Stimulated activated CD4-positive, alpha-beta T cell treated with anti-CD3 and anti-CD28 coated beads, Interleukin-4, amount 100 ng/mL, for 24 hours (primary cell): ENCODE results near the gene KDSR.
A peak's percentile ranks its signal among the peaks of the same experiment; 100 is the strongest.
"Not testable (repeated sequence)": the region's sequence is repeated elsewhere in the genome, so short reads cannot be mapped to it uniquely, and the experiment has no call there.

Experiments
- DNase-seq: peaks from one replicate; pipeline ENCODE4 v3.0.0-alpha.2; 2020

Gene KDSR

DNA sequence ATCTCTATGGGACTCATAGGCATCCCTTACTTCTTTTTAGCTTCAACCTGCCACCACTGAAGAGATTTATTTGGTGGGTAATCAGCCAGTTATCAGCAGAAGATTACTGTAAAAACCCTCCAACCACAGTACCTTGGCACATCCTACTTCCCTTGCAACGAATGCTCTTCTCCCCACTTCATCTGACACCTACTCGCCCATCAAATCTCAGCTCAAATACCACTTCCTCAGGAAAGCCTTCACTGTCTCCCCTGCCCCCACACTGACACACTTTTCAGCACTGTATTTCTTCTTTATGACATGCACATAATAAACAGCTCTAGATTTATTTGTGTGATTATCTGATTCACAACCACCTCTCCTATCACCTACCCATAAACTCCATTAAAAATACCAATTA, 3.1 kb downstream of the KDSR start:
- peak; percentile 17 for DNase-seq

DNA sequence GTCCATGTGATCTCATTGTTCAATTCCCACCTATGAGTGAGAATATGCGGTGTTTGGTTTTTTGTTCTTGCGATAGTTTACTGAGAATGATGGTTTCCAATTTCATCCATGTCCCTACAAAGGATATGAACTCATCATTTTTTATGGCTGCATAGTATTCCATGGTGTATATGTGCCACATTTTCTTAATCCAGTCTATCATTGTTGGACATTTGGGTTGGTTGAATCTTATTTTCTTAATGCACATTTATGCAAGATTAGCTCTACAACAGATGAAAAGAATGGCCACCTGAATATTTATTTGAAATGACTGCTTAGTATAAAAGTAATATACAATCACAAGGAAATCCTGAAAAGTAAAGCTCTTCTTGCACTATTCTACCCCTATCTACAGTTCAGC, 3.6 kb downstream of the KDSR start:
- DNase-seq: not testable (repeated sequence)

DNA sequence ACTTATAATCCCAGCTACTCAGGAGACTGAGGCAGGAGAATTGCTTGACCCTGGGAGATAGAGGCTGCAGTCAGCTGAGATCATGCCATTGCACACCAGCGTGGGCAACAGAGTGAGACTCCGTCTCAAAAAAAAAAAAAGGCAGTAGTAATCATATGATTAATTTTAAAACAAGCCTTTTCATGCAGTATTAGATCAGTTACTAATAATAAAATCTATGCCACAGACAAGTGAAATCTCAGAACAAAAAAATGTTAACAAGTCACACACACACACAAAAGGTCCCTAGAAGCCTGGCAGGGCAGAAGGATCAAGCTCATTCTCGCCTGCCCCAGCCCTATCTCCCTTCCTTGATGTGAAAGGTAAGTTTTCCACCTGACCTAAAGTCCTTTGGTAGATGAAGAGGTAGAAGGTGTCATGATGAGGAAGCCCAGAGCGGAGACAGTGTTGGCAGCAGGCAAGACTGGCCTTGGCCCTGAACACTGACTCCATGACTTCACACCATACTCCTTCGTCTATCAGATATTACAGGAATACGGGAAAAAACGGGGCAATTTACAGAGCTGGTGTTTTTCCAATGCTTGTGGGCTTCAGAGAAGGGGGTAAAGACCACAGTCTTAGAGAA, 10.6 kb downstream of the KDSR start:
- DNase-seq: no peak

DNA sequence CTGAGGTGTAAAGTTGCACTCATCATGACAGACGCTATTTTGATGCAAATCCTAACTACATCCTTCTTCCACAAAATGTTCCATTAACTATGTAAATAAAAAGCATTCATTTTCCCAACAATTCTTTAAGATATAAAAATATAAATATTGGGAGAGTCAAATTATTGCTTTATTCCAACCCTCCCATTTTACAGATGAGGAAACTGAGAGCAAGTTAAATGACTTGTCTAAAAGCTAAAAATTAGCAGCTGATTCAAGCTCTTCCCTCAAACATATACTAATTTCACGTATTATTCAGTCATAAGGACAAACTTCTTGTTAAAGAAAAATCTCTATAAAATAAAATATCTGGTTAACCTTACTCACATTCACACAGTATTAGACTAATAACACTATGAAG, 16.8 kb downstream of the KDSR start:
- DNase-seq: no peak

DNA sequence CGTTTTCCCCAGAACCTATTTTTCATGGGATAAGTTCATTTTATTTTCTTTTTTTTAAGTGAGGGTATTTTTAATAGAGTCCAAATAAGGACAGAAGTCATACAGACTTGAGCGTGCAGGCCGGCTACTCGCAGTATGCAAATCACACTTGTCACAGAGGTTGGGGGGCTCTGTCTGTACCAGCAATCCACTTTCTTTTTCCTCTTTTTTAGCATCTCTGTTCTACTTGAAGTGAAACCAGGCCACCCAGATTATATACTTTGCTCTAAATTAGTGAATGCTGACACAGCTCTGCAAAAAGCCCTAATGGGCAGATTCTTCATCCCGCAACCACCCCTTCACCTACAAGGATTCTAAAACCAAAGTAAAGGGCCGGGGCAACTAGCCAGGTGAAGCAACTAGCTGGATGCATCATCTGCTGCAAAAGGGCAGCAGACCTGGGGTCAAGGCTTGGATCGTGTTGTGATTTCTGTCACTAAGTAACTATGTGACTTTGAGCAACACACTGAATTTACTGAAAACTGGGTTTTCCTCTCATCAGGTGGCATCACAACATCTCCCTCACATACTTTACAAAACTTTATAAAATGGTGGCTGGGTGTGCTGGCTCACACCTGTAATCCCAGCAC, 18.4 kb downstream of the KDSR start:
- no peak for DNase-seq

DNA sequence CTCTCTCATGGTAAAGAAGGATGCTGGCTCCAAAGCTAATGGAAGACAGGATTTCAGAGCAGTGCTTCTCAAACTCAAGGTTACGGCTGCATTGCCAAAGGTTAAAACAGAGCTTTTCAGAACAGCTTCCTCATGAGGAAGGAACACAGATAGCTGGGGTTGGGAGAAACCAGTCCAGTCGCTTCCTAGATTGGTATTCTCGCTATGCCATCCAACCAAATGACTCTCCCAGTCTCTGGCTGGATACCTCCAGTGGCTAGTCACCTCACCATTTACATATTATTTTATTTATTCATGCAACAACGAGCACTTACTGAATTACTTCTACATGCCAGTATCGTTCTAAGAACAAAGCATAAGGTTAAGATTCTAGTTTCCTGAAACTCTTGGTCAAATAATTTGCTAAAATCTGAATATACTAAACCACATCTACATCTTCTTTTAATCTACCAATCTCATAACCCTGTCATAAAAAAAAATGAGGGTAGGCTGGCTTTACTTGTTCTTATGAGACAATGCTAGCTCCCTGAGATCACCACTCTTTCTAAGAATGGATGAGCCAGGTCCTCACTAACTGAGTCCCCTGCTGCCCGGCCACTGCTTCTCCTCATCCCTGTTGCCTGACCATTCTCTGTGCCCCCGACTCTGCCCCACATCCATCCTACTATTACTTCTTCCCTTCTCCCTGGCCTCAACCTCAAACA, 20.4 kb downstream of the KDSR start:
- no peak for DNase-seq

DNA sequence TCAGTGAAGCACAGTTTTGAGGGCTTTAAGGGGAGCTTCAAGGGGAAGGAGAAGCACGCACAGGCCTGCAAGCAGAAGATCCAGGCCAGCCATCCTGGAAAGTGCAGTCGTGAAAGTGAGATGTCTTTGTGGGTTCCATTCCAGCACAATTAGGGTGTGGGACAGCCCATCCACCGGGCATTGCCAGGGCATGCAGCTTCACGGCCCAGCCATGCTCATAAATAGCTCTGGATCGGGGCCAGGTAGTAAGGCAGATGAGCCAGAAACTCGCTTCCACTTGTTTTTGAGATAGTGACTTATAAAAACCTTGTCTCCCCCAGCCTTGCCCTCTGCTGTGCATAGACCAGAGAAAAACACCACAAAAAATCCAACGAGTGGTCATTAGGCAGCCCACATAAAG, 21.0 kb downstream of the KDSR start:
- no peak for DNase-seq

DNA sequence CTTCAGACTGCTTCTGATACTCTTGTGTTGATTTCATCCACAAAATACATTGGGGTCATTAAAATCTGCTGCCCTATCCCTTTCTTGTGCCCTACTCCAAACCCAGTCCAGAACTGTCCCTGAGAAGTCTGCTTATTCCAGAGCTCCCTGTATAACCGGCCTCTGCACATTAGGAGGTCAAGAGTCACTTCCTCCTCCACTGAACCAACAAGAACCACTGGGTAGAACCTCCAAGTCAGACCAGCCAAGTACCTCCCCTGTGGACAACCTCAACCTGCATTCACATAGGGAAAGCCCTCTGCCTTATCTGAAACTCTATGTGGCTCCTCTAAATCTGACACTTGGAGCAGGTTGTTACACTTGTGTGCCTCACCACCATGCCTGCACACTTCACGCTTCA, 22.1 kb downstream of the KDSR start:
- no peak for DNase-seq

DNA sequence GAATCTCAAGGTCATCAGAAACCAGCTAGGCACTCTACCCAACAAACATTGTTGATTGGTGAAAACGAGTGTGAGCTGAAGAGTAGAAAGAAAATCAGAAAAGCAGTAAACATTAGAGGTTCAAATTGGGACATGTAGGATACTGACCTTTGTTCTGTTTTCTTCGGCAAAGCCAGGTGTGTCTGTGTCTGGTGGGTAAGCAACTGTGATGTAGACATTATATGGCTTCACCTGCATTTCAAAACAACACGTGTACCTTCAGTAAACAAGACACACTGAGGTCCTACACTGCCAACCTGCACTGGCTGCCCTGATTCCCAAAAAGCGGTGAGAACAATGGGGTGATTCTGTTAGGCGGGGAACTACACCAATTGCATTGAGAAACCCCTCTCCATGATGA, 22.7 kb downstream of the KDSR start:
- DNase-seq: no peak

DNA sequence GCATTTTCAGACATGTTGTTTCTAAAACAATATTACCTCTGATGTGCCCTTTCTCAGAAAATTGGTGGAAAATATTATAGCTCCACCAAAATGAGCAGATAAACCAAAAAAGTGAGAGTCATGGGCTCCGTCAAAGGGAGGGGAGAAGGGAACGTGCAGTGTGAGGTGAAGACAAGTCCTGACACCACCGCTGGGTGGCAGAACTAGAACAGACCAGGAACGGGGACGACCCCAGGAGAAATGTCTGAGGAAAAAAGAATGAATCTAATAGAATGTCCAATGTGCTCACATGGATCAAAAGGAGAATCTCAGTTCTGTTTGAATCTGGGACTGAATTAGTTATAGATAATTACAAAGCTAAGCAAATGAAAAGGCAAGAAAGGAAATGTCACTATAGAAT, 24.8 kb downstream of the KDSR start:
- peak; percentile 14 for DNase-seq

DNA sequence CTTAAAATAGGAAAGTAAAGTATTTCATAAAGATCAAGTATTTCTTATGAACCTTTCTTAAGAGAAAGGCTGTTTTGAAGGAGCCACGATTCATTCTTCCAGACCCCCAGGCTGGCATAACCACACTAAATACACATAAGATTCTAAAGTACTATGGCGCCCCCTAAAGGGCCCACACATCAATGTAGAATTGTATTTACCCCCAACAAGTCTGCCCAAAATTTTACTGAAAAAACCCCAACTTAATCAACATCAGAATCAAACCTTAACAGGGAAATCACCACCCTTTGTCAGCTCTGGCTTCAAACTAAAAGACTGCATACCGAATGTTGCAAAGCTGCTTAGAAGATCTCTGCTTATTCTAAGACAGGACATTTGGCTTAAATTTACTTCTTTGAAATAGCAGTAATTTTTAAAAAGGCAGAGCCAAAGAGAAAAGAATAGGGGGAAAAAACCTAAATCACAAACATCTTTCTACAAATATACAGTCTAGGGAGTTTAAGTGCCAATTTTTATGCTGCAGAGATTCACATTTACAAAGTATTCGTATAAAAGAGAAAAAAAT, 27.0 kb downstream of the KDSR start:
- DNase-seq: peak; percentile 55

DNA sequence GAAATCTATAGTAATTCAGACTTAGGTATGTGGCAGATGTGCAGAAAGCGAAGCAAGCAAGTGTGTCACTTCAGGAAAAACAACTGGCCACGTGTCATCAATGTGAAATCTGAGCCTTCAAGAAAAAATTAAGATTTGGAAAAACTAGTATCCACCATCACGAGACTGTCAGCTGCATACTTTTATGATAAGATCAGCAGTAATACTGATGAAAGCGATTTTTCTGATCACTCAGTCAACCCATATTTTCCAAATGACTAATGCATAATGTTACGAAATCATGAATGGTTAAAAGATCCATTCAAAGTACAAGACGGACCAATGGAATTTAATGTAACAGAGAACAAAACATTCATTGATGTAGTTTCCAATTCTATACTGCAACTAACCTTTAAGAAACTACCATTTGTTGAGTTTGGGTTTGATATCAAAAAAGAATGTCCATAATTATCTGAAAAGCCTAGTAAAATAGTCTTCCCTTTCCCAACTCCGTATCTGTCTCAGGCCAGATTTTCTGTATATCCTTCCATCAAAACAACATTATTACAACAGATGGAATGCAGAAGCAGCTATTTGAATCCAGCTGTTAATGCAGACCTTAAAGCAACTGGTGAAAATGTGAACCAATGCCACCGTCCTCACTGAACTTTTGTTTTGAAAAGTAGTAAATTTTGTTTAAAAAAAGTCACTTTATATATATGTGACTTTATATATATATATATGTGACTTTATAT, 30.5 kb downstream of the KDSR start:
- DNase-seq: no peak

DNA sequence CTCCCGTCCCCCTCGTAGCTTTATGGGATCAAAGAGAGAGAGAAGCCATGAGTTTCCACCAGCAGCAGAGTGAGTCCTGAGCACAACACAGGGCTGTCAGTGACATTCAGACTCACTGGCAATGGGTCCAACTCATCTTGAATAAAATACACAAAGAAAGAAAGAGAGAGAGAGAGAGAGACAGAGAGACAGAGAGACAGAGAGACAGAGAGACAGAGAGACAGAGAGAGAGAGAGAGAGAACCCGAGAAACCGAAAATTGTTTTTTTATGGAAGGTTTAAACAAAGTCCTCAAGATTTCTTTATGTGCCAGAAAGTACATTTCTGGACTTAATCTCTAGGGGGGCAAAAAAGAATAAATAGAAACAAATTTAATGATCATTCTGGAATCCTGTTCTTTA, 35.9 kb downstream of the KDSR start:
- no peak for DNase-seq

DNA sequence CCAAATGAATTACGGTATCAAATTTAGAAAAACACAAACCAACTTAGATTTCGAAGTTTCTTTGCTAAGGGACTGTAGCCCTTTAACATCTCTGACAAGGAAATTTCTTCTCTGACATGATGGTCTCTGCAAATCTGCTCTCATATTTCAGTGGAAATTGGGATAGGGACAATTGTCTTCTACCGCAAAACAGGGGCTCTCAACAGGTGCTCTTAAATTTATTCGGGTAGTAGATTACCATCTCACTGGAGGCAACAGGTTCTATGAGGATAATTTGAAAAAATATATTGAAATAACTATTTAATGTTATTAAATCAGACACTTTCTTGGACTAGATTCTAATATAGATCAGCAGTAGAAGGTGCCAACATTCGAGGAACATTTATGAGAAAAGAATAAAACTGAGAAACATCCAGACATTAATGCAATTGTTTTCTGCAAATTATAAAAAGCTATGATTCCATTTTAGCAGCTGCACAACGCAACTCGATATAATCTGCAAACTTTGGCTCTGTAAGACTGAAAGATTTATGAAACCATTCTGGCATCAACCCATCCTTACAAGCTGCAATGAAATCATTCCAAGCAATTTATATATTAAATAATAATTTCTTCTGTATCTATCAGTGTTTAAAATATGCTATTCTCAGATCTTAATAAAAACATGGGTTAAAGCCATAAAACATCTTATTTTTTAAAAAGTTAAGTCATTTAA, 37.4 kb downstream of the KDSR start:
- no peak for DNase-seq

DNA sequence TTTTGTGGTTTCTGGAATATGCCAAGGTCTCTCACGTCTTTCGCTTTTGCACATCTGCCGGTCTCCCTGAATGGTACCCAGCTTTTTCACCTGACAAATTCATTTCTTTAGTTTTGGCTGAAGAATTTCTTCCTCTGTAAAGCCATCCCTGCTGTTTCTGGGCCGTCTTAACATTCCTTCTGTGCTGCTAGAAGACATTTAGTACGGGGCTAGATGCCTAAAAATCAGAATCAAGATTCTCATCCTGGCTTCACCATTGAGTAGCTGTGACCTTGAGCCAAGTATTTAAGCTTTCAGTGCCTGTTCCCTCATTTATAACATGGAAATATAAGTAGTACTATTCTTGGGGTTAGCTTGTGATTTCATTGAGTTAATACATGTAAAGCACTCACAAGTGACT, 41.0 kb downstream of the KDSR start:
- DNase-seq: no peak

DNA sequence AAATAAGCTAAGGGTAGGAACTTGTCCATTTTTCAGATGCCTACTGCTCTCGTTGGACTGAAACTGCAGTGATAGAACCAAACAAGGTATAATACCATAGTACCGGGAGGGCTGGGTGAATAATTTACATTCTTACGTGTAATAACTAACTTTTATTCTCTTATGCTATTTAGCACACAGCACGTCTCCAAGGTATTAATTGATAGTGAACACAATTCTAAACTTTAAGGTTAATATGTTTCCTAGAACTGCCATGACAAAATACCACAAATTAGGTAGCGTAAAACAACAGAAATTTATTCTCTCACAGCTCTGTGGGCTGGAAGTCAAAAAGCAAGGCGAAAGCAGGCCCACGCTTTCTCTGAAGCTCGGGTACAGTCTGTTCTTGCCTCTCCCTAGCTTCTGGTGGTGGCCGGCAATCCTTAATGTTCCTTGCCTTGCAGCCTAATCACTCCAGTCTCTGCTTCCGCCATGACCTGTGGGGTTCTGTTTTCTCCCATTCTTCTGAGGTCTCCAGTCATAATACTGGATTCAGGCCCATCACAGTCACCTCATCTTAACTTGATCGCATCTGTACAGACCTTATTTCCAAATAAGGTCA, 41.8 kb downstream of the KDSR start:
- DNase-seq: no peak

DNA sequence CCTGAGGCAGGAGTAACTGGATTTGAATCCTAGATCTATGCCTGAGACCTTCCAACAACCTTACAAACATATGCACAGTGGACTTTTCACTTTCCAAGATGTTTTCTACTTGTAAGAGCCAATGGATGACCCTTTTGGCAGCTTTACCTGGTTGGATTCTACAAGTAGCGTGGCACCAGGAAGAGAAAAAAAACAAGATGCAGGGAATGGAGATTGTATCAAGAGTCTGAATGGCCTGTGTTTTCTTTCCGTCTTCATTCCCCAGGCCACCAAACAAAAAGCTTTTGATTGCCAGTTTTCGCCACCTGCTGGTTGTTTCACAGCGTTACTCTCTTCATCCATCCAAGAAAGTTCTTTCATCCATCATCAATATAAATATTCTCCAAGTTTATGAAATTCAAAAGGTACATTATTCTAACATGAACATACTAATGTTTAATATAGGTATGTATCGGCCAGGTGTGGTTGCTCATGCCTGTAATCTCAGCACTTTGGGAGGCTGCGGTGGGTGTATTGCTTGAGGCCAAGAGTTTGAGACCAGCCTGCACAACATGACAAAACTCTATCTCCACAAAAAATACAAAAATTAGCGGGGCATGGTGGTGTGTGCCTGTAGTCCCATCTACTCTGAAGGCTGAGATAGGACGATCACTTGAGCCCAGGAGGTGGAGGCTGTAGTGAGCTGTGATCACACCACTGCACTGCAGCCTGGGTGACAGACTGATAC, 43.9 kb downstream of the KDSR start:
- DNase-seq: peak; percentile 67

DNA sequence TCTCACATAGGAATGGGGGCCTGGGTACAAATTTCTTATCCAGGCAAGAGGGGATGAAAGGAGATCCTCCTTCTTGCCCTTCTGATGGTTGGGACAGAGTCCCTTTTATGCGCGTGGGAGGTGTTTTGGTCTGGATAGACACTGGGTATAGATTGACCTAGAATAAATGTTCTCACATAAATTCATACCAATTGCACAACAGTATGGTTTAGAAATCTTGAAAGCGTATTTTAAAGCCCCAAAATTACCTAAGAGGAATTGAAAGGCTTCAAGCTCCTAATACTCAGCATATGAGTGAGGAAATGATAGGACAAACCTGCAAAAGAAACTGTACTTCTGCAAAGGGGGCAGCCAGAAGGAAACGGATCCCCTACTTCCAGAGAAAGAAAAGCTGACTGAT, 44.8 kb downstream of the KDSR start:
- no peak for DNase-seq

DNA sequence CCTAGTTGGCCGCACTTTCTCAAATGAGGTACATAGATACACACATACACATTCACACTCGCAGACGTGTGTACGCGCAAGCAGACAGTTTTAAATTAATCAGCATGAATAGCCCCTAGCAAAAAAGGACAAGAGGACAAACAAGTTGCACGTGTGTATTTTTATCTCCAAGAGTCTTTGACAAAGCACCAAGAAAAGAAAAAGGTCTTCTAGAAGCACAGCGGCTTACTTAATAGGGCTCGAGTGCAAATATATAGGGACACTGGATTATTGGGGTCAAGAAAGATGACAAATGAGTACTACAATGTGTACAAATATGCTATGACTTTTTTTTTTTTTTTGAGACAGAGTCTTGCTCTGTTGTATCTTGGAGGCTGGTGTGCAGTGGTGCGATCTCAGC, 45.7 kb downstream of the KDSR start:
- no peak for DNase-seq

DNA sequence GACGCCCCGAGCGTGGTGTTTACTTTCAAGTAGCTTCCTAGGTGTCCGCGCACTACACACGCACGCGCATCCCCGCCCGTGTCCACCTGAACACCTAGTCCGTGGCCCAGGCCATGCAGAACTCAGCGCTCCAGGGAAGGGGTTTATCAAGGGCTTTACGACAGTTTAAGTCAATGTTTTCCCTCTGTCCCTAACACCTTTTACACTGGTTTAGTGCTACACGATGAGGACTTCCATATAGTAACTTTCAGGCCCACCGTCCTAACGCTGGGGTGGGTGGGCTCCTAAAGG, 46.1 kb downstream of the KDSR start:
- no peak for DNase-seq

DNA sequence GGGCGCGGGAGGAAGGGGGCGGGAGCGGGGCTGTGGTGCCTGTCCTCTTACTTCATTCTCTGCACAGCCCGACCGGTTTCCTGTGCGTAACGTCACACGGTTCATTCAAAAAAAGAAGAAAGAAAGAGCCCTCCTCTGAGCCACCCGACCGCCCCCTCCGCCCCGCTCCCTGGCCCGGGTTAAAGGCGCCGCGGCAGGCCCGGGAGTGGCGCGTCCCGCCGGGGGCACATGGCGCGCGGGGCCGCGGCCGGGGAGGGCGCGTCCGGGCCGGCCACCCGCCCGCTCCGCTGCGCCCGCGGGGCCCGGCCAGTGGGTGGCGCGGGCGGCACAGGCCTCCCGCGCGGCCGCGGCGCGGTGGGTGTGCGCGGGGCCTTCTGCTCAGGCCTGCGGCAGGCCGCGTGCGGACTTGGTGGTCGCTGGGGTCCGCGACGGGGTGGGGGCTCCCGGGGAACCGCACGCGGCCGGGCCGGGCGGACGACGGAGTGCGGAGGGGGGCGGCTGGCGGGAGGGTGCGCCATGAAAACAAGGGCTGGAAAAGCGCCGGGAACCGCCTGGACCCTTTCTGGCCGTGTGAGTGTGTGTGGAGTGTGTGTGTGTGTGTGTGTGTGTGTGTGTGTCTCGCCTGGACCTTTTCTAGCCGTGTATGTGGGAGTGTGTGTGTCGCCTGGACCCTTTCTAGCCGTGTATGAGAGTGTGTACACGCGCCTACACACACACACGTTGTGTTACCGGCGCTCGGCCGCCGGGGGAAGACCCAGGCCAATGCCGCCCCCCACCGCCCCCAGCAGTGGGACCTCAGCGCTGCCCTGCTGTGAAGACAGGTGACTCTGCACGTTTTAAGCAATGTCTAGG, 46.7 kb downstream of the KDSR start:
- peak; percentile 87 for DNase-seq
